NCI-H2227 (cell line): ENCODE results near the gene CFAP99.
"Not testable (repeated sequence)": the region's sequence is repeated elsewhere in the genome, so short reads cannot be mapped to it uniquely, and the experiment has no call there.

Experiments used
- DNase-seq: peaks from one replicate; lab custom pipeline; 2025; ENCODE audit not compliant: unreplicated experiment; lab: John Stamatoyannopoulos, UW

The CFAP99 gene

DNA sequence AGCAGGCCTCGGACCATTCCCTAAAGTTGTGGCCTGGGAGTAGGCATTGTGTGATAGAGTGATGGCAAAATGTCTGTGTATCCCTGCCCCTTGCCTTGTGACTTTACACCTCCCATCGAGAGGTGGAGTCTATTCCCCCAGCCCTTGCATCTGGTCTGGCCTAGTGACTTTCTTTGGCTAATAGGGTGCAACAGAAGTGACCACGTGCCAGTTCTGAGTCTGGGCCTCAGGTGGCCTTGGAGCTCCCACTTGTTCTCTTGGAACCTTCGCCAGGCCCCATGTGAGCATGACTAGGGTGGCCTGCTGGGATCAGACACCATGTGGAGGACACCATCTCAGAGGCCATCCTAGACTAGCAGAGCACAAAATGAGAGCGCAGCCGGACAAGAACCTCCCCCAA is 46.3 kb downstream of the CFAP99 start:
- DNase-seq: no peak

DNA sequence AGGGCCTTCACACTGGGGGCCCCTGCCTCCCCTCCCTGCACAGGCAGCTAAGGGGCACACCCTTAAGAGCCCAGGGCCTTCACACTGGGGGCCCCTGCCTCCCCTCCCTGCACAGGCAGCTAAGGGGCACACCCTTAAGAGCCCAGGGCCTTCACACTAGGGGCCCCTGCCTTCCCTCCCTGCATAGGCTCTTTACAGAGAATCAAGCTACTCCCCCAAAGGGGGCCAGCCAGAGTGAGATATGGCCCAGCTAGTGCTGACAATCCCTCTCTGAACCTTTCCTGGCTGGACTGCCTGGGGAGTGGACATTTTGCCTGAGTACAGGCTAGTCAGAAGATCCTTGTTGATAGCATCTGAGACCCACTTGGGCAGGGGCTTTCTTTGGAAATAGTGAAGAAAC is 46.8 kb downstream of the CFAP99 start:
- not testable (repeated sequence) for DNase-seq

DNA sequence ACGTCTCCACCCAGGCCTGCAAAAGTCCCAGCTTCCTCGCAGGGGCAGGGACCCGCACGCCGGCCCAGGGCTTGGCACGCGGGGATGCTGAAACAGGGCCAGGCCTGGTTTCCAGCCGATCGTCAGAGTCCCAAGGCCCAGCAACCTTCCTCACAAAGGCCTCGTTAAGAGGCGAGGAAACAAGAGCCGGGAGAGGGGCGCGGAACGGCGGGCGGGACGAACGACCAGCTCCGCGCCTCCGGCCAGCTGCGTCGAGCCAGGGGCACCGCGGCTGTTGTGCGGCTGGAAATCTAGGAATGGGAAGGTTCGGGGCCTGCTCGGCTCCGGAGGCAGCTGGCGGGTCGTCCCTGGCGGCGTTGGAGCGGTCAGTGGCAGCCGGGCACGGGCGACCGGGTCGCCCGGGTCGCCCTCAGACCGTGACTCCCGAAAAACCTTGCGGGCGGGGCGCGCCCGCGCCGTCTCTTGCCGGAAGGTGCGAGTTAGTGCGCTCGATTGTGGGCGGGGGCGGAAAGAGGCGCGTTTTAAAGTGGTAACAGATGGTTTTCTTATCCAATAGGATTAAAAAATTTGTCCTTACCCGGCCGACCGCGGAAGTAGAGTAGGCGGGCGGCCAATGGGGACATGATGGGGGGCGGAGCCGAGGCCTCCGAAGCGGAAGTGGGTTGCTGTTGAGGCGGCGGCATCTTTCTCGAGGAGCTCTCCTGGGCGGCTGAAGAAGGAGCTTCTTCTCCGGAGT is 49.9 kb downstream of the CFAP99 start, which contains the start of gene RNF4:
TSS of gene RNF4 (plus strand) at position 651 of the 736 bp plus-strand sequence. CDS start 21,388 bp downstream, outside the sequence.
- peak; percentile 93 for DNase-seq

DNA sequence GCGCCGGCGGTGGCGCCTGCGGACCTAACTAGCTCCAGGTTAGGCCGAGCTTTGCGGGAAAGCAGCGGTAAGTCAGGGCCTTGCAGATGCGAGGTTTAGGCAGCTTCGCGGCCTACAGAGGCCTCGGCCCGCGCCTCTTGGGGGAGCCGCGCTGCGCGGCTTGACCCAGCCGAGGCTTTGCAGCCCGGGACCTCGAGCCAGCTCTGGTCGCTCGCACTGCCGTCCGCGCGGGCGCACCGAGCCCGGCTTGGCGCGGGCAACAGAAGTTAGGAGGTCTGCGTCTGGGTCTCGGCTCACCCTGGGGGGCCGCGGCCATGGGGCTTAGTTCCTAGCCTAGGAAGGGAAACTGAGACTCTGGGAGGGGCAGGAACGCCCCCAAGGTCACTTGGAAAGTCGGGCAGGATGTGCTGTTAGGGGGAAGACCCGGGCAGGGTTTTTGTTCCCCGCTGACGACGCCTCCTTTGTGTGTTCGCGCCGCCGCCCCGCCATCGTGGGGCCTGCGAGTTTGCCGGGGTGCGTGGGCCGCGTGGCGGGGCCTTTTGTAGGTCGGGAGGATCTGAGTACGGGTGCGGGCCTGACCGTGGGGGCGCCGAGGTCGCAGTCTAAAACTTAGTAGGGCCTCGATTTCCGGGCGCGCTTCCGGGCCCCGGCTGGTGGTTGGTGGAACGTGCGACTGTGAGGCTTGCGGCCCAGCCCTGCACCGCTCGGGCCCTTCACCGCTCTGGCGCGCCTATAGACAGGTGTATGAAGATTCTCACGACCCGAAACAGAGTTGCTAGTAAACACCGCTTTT is 50.6 kb downstream of the CFAP99 start:
- peak; percentile 7 for DNase-seq

DNA sequence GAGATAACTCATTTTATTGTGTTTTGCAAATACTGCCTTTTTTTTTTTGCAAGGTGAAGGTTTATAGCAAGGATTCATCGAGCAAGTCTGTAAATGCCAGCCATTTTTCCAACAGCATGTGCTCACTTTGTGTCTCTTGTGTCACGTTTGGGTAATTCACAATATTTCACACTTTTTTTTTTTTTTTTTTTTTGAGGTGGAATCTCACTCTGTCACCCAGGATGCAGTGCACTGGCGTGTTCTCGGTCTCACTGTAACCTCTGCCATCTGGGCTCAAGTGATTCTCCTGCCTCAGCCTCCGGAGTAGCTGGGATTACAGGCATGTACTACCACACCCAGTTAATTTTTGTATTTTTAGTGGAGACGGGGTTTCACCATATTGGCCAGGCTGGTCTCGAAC is 52.0 kb downstream of the CFAP99 start:
- no peak for DNase-seq

DNA sequence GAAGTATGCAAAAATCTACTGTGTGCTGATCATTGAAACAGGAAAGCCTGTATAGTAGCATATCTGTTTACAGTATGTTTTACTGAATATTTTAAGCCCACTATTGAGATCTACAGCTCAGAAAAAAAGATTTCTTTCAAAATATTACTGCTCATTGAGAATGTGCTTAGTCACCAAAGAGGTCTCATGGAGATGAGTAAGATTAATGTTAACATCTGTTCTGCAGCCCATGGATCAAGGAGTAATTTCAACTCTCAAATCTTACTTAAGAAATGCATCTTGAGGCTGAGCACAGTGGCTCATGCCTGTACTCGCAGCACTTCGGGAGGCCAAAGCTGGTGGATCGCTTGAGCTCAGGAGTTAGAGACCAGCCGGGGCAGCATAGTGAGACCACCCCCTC is 53.4 kb downstream of the CFAP99 start:
- DNase-seq: no peak

DNA sequence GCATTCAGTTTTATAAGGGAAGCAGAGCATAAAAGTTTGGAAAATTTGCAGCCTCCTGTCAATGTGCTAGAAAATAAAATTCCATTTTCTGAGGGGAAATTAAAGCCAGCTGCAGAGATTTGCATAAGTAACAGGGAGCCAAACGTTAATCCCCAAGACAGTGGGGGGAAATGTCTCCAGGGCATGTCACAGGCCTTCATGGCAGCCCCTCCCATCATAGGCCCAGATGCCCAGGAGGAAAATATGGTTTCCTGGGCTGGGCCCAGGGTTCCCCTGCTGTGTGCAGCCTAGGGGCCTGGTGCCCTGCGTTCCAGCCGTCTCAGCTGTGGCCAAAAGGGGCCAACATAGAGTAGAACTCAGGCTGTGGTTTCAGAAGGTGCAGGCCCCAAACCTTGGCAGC is 59.5 kb downstream of the CFAP99 start:
- DNase-seq: no peak

DNA sequence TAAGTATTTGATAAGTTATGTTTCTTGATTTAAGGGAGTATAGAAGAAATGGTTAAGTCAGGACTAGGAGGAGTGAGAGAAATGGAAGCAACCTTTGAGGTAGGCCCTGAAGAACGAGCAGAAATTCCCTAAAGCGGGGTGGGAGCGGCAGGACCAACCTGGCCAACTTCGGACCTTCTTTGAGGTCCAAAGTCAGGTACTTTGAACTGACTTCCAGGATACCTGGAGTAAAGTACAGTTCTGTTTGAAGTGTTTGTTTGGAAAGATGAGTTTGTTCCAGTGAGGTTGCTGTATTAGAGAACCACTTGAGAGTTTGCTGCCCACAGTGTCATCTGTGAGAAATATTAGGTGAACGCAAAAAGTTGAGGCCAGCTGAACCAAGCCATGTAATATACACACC is 61.9 kb downstream of the CFAP99 start:
- no peak for DNase-seq

DNA sequence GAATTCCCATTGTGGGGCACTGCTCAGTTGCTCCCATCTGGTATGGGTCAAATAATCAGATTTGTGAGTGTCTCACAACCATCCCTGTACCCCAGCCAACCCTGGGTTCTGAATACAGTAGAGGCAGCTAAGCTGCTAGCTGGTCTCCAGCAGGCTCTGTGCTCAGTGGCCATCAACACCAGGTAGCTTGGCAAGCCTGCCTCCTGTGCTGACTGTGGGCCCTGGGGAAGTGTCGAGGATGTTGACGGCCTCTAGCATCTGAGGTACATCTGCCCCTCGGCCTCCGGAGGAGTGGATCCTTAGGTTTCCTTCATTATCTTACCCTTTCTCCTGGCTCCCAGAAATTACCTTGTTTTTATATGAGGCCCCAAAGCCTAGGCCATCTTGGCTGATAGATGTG is 63.4 kb downstream of the CFAP99 start:
- DNase-seq: no peak

DNA sequence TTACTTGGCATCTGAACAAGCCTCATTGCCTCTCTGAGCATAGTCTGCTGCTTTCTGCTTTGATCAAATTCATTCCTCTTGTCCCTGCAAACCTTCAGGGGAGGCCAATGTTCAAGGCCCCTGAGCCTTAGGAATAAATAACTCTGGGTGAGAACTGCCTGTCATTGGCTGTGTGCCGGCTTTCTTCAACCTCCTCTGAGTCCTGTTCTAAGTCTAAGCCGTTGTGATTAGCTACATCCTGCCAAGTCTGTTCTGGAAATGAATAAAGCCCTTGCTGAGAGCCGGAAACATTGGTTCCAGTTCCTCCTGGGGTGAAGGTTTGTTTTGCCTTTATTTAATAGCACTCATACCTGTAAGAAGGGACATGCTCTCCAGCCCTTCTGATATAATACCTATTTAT is 63.9 kb downstream of the CFAP99 start:
- DNase-seq: no peak

DNA sequence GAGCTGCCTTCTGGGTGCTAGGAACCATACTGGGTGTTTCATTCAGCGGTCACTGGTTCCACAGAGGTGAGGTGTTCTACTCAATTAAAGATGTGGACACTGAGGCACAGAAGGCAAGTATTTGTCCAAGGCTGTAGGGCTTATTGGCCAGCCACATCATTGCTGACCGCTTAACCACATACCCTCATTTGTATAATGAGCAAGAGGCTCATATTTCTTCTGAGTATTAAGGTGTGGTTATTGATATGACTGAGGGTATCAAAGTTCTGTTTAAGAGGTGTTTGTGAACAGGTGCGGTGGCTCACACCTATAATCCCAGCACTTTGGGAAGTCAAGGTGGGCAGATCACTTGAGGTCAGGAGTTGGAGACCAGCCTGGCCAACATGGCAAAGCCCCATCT is 64.5 kb downstream of the CFAP99 start:
- DNase-seq: no peak

DNA sequence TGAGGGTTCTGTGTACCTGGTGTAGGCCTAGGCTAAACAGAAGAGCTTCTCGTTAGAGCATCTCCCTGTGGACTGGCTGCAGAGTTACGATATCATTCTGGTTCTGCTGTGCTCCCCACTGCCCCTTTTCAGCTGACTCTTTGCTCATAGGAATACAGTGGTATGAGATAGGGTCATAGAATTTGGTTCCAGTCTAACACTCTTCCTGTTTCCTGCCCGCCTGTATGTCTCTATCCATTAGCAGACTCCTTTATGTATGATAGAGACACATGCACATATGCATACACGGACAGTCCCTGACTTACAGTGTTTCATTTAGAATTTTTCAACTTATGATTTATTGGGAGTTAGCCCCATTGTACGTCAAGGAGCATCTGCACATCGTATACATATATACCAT is 65.4 kb downstream of the CFAP99 start:
- no peak for DNase-seq

DNA sequence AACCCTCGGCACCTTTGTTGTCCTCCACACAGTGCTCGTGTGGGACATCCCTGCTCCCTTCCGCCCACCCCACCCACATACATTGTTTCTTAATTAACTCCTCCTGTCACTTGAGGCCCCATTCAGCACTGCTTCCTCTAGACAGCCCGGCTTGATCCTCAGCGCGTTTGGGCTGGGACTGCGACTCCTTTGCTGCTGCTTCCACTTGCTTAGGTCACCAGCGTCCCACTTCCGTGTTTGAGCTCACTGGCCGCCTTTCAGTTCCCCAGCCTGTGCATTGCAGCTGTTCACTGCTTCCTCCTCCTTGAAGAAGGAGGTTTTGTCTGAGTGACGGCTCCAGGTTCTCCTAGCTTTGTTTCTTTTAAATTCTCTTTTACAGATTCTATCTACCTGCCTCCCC is 66.2 kb downstream of the CFAP99 start:
- DNase-seq: no peak

DNA sequence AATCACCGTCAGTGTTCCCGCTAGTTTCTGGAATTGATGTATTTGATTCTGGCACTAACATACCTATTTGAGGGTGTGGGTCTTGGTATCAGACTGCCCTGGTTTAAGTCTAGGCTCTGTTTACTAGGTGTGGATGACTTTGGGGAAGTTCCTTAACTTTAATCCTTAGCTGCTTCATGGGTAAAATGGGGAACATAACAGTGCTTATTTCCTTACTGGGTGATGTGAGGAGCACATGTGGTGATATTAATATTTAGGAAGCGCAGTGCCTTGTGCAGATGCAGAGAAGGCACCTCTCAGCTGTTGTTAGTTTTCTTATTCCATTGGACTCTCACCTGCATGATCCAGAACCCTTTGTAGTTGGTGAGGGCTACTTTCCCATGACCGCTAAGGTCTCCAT is 67.2 kb downstream of the CFAP99 start:
- no peak for DNase-seq

DNA sequence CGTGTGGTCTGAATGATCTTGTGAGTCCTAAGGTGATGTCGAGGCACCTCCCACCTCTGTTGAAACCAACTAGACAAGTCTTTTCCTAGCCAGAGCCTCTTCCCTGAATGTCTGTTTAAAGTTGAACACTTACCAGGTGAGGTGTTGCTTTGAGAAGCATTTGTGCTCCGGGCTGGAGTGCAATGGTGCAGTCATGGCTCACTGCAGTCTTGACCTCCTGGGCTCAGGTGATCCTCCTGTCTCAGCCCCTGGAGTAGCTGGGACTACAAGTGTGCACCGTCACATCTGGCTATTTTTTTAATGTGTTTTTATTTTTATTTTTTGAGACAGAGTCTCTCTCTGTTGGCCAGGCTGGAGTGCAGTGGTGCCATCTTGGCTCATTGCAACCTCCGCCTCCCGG is 68.2 kb downstream of the CFAP99 start:
- no peak for DNase-seq

DNA sequence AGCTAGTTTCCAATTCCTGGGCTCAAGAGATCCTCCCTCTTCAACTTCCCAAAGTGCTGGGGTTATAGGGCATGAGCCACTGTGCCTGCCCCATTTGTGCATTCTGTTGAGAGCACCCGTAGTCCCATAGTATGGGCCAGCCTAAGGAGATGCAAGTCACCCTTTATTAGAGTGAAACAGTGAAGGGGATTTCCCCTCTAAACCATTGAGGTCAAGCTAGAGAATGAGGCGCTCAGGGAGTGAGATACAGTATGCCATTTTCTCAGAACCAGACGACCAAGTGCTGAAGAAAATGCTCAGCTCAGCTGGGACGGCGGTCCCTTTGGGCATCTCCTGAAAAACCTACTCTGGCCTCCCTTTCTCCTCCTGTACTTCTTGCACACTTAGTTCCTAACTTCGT is 68.9 kb downstream of the CFAP99 start:
- DNase-seq: no peak

DNA sequence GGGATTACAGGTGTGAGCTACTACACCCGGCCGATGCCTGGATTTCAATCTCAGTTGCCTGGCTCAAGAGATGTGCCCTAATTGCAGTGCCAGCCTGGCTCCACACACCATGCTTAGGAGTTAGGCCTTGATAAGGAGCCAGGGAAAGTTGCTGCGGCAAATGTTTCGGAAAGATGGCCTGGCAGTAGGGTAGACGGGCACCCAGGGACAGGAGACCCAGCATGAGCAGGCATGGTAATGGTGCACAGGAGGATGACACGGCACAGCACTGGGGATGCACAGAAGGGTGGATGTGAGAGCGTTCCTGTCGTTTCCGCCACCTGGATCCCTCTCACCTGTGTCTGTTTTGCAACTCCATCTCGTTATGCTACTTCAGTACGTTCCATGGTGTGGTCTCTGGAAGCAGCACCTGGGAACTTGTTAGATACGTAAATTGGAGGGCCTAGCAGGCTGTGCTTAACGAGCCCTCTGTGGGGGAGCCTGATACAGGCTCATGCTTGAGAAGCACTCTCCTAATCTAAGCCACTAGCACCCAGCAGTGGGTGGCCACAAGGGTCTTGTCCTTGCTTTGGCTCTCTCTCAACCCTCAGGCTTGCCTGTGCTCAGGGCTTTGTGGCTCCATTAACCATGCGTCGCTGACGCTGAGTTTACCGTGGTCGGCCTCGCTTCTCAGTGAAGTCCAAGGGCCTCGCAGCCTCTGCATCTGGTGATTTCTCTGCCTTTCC is 70.5 kb downstream of the CFAP99 start:
- DNase-seq: no peak

DNA sequence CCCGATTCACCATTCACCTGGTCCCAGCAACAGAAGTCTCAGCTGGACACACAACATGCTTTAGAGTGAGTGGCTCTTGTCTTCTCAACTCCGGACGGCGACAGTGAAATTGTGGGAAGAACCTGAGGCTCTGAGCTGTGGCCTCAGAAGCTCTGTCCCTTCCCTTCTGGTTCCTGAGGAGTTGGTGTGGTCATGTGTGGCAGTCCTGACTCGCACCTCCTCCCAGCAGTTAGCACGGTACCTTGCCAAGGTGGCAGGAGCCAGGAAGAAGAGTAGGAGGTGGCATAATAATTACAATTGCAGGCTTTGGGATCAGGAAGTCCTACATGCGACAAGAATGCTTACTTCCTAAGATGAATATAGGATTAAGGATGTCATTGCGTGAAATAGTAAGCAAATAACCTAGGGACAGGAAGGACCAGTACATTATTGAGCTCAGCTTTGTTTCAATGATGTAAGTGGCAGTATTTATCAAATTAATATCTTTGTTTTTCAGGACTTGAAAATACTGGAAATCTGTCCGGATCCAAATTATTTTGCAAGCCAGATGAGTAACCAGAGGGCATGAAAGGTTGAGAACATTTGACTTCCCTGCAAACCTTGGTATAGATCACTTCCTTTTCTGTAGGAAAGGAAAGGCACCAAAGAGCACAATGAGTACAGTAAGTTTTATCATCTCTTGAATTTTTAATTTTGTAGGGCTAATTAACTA is 71.2 kb downstream of the CFAP99 start:
- DNase-seq: no peak

DNA sequence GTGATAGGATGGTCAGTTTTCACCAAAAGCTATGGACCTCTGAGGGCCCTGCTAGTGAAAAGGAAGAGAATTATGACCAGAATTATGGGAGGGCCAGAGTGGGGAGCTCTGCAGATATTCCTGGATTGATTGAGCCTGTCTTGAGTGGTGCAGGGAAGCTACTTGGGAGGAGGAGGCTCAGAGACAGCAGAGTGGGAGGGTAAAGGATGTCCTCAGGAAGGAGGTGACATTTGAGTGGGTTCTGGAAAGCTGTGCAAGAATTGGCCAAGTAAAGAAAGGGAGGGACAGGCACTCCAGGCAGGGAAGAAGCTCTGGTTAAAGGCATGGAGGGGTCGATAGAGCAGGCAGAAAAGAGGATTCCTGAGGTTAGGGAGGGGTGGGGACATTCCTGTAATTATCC is 74.2 kb downstream of the CFAP99 start:
- DNase-seq: no peak

DNA sequence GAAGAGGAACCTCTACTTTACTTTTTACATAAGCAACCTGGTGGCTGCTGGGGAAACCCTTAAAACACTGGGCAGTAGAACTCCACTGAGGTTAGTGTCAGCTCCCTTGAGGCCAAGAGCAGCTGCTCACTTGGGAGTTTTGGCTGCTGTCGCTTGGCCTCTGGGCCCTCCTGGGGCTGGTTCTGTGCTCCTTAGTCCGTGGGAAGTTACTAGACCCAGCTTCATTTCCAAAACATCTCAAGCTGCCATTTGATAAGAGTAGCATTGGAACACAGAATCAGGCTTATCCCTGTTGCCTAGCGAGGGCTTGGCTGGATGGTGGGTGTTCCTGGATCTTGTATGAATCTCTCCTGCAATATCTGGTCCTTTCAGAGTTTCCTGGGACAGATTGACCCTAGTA is 76.2 kb downstream of the CFAP99 start:
- no peak for DNase-seq

DNA sequence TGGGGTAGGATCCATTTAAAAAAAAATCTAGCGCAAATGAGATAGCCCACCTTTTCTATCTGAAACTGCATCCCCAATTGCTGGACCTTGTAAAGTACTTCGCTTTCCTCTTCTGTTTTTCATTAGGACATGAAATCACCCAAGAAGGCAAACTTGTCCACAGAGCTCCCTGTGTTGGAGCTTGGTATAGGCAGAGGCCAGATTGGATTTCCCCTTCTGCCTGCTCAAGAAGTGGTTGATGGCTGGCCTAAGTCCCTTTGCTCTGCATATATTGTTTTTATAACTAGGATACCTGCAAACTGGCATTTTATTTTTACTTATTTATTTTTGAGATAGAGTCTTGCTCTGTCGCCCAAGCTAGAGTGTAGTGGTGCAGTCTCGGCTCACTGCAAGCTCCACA is 78.6 kb downstream of the CFAP99 start:
- DNase-seq: no peak
